Kidney (tissue), 14 donors: ENCODE results near the gene KCNT1. TPM values are rescaled to one million over a fixed set of nuclear protein-coding genes. Genes with fewer than 3 reads are reported as not detected.

Experiments
- DNase-seq, 5 donors: peaks; one replicate each; pipeline ENCODE4 v3.0.0-alpha.2; 2013 to 2020
- FAIRE-seq: peaks from 2 replicates; lab custom pipeline; 2012; peaks lifted over from hg19 to GRCh38; lab: Jason Lieb, UNC
- H3K27ac ChIP-seq, 2 donors: one replicate each; pipeline ENCODE4 v1.7.0; 2013; ENCODE audit warnings: low read depth in 2 of 2, low read length in 2 of 2, inconsistent platforms in 1 of 2
- H3K27me3 ChIP-seq: one replicate; pipeline ENCODE4 v1.7.1; 2013; ENCODE audit warnings: low read length, inconsistent platforms; ENCODE audit not compliant: control insufficient read depth, insufficient read depth
- H3K36me3 ChIP-seq, 3 donors: one replicate each; pipeline versions ENCODE4 v1.7.0 to v1.7.1; 2013; ENCODE audit warnings: low read length in 3 of 3, control low read depth in 1 of 3, inconsistent platforms in 1 of 3; ENCODE audit not compliant: insufficient read depth in 3 of 3, control insufficient read depth in 2 of 3
- H3K4me1 ChIP-seq, 3 donors: one replicate each; pipeline versions ENCODE4 v1.7.0 to v1.7.1; 2013; ENCODE audit warnings: low read length in 3 of 3, inconsistent platforms in 1 of 3, low read depth in 1 of 3; ENCODE audit not compliant: control insufficient read depth in 2 of 3, insufficient read depth in 2 of 3
- H3K4me3 ChIP-seq, 3 donors: one replicate each; pipeline versions ENCODE4 v1.7.0 to v1.8.1; 2013; ENCODE audit warnings: low read length in 3 of 3, control low read depth in 1 of 3, inconsistent platforms in 1 of 3
- H3K9ac ChIP-seq, 3 donors: one replicate each; pipeline versions ENCODE4 v1.7.0 to v1.7.1; 2013; ENCODE audit warnings: low read length in 3 of 3, control low read depth in 1 of 3, inconsistent platforms in 1 of 3
- H3K9me3 ChIP-seq, 3 donors: one replicate each; pipeline versions ENCODE4 v1.7.0 to v1.7.1; 2013; ENCODE audit warnings: low read length in 3 of 3, control low read depth in 1 of 3, inconsistent platforms in 1 of 3; ENCODE audit not compliant: control insufficient read depth in 2 of 3, insufficient read depth in 1 of 3
- CTCF ChIP-seq: IDR thresholded peaks from 3 replicates; pipeline ENCODE4 v1.5.1; 2012; ENCODE audit warnings: mild to moderate bottlenecking, moderate library complexity, borderline replicate concordance; ENCODE audit not compliant: insufficient read depth; ENCODE audit errors: extremely low read depth
- intact Hi-C: fragments of 100-400 bp; cut with DNase I; formaldehyde crosslinking; loops from one replicate; pipeline ENCODE4 v1.11.1; 2022
- polyA plus RNA-seq: library from polyadenylated mRNA; stranded (reverse); fragments of 350-450 nt; fragmentation: Illumina TruSeq; extraction: RNeasy Lipid Tissue Mini Kit (QIAGEN cat#74804); gene quantifications from one replicate; pipeline ENCODE4 v1.2.3, GENCODE V29; 2014; ENCODE audit warnings: low read depth, low replicate concordance; ENCODE audit not compliant: insufficient read depth
- total RNA-seq: library from RNA; stranded (reverse); fragmentation: NEBNext Ultra II Directional; extraction: Animal tissue kit (Norgen Biotek cat#: 25700); gene quantifications from one replicate; pipeline ENCODE4 v1.2.1, GENCODE V29; 2021
- donor health status: control.
- donor health status: control.
- donor health status: control.
- donor health status: control.
- donor health status: control.
- donor health status: DM: yes; HTN: yes; CAD: no.
- donor health status: Normal renal cell carcinoma (clear cell type).

The KCNT1 gene
- total and polyA plus RNA-seq, 2 donors from 2014 or later = 0.15 TPM; not detected in 1

- DNase-seq (no peak), FAIRE-seq (no peak)
- Histone ChIP-seq H3K9me3 (no peaks in the 10 kb centered on the region), H3K4me3 (no peak overlapping the region), H3K9ac (no peak overlapping the region), H3K27ac (no peak overlapping the region), H3K4me1 (no peaks in the 10 kb centered on the region), H3K27me3 (no peaks in the 10 kb centered on the region), H3K36me3 (no peaks in the 10 kb centered on the region)
- intact Hi-C loops = no loop called here
- TF ChIP-seq CTCF = no peak
Measured at GRCh38 chr9:135787776-135788575, 86.0 kb downstream of the KCNT1 start.

GRCh38 chr9:135788576-135789300 is 86.8 kb downstream of the KCNT1 start:
- DNase-seq (peak in 1 of 5 donors; percentile 33), FAIRE-seq (no peak)
- no peak overlapping the region for H3K9ac ChIP-seq
- no peak overlapping the region for H3K27ac ChIP-seq
- no peaks in the 10 kb centered on the region for H3K9me3 ChIP-seq
- no peaks in the 10 kb centered on the region for H3K4me1 ChIP-seq
- no peaks in the 10 kb centered on the region for H3K27me3 ChIP-seq
- no peaks in the 10 kb centered on the region for H3K36me3 ChIP-seq
- TF ChIP-seq CTCF = no peak
- intact Hi-C loops = no loop called here
- H3K4me3 ChIP-seq = no peak overlapping the region

GRCh38 chr9:135789838-135790291 is 87.9 kb downstream of the KCNT1 start:
- no peak for TF ChIP-seq CTCF
- FAIRE-seq (no peak), DNase-seq (no peak)
- intact Hi-C loops = no loop called here
- Histone ChIP-seq H3K27ac (no peak overlapping the region), H3K9ac (no peak overlapping the region), H3K9me3 (no peaks in the 10 kb centered on the region), H3K27me3 (no peaks in the 10 kb centered on the region), H3K4me1 (no peaks in the 10 kb centered on the region), H3K4me3 (no peak overlapping the region), H3K36me3 (no peaks in the 10 kb centered on the region)
